Endothelial cell of umbilical vein (primary cell): ENCODE measurements around the gene MT1B. TPM values are rescaled to one million over a fixed set of nuclear protein-coding genes. Genes with fewer than 3 reads are reported as not detected.
A peak's percentile ranks its signal among the peaks of the same experiment; 100 is the strongest.

Source experiments
- BruUV-seq: library from RNA; stranded (reverse); fragments of 400-500 nt; replicated peaks from 2 replicates; lab custom pipeline; 2021; lab: Mats Ljungman, UMichigan
- CTCF ChIA-PET: fragments of 300-600, 350-600 bp; sonication (Branson Sonifier 250); formaldehyde crosslinking; loops from one replicate; lab custom pipeline; 2021; ENCODE audit warnings: antibody characterized with exemption, inconsistent platforms; lab: Charles Lee
- POLR2A ChIA-PET: fragments of 300-600, 350-600 bp; sonication (Branson Sonifier 250); formaldehyde crosslinking; loops from one replicate; lab custom pipeline; 2021; ENCODE audit warnings: antibody characterized with exemption, inconsistent platforms; lab: Charles Lee
- DNase-seq: peaks from one replicate; pipeline ENCODE4 v3.0.0-alpha.2; 2011; ENCODE audit warnings: low read depth, low spot score
- FAIRE-seq: peaks from 2 replicates; lab custom pipeline; 2011; peaks lifted over from hg19 to GRCh38; lab: Jason Lieb, UNC
- H2AFZ ChIP-seq: 2 replicates; pipeline ENCODE4 v1.6.0; 2012; ENCODE audit warnings: low read depth, low read length, control low read depth, inconsistent platforms
- H3K27ac ChIP-seq: 2 replicates; pipeline ENCODE4 v1.5.1; 2011; ENCODE audit warnings: low read depth, mild to moderate bottlenecking, control low read depth, low read length, moderate library complexity; ENCODE audit not compliant: insufficient read depth
- H3K27me3 ChIP-seq, 2 experiments: 2 replicates each; pipeline versions ENCODE4 v1.6.0 to v1.6.1; 2011; ENCODE audit warnings: low read length in 2 of 2, mixed read lengths in 1 of 2; ENCODE audit not compliant: control insufficient read depth in 2 of 2, insufficient read depth in 2 of 2
- H3K36me3 ChIP-seq, 2 experiments: 2 replicates in 1 of 2; 3 replicates in 1 of 2; pipeline ENCODE4 v1.5.1; 2011; ENCODE audit warnings: low read length in 2 of 2, mild to moderate bottlenecking in 1 of 2, moderate library complexity in 1 of 2; ENCODE audit not compliant: control insufficient read depth in 2 of 2, insufficient read depth in 2 of 2; ENCODE audit errors: extremely low read depth in 1 of 2
- H3K4me1 ChIP-seq: 3 replicates; pipeline ENCODE4 v1.5.1; 2011; ENCODE audit warnings: mild to moderate bottlenecking, low read length; ENCODE audit not compliant: control insufficient read depth, insufficient read depth; ENCODE audit errors: extremely low read depth
- H3K4me2 ChIP-seq: 2 replicates; pipeline ENCODE4 v1.6.1; 2011; ENCODE audit warnings: low read length, control low read depth, mixed read lengths; ENCODE audit not compliant: insufficient read depth
- H3K4me3 ChIP-seq, 3 experiments: fragments of 200-600 bp in 1 of 3; sonication (generic), shearing (Covaris generic) in 1 of 3; replicated peaks in 1 of 3; 2 replicates each; pipeline ENCODE4 v1.5.1; 2011 to 2016; ENCODE audit warnings: control low read depth in 3 of 3, low read length in 3 of 3, mild to moderate bottlenecking in 2 of 3, inconsistent platforms in 1 of 3, low read depth in 1 of 3, moderate library complexity in 1 of 3; ENCODE audit not compliant: insufficient read depth in 1 of 3
- H3K79me2 ChIP-seq: 2 replicates; pipeline ENCODE4 v1.6.0; 2012; ENCODE audit warnings: low read length, inconsistent platforms; ENCODE audit not compliant: control insufficient read depth, insufficient read depth
- H3K9ac ChIP-seq: replicated peaks from 2 replicates; pipeline ENCODE3; 2011; ENCODE audit warnings: low read length, control low read depth; ENCODE audit not compliant: insufficient read depth; ENCODE audit errors: extremely low read depth
- H3K9me1 ChIP-seq: replicated peaks from 3 replicates; pipeline ENCODE4 v1.6.0; 2011; ENCODE audit warnings: mild to moderate bottlenecking, low read length; ENCODE audit not compliant: control insufficient read depth, insufficient read depth; ENCODE audit errors: extremely low read depth
- H3K9me3 ChIP-seq: replicated peaks from 2 replicates; pipeline ENCODE4 v1.5.1; 2012; ENCODE audit warnings: low read length, inconsistent platforms; ENCODE audit not compliant: control insufficient read depth, insufficient read depth
- H4K20me1 ChIP-seq: replicated peaks from 2 replicates; pipeline ENCODE3; 2011; ENCODE audit warnings: mild to moderate bottlenecking, low read length; ENCODE audit not compliant: control insufficient read depth, insufficient read depth; ENCODE audit errors: extremely low read depth
- EZH2 ChIP-seq: IDR thresholded peaks from 2 replicates; pipeline ENCODE4 v1.6.1; 2012; ENCODE audit warnings: borderline replicate concordance, low read depth, mild to moderate bottlenecking, moderate library complexity, low read length, inconsistent platforms; ENCODE audit not compliant: severe bottlenecking
- FOS ChIP-seq: IDR thresholded peaks from 2 replicates; pipeline ENCODE4 v1.6.1; 2011; ENCODE audit warnings: mild to moderate bottlenecking, low read length, moderate library complexity, borderline replicate concordance; ENCODE audit not compliant: insufficient read depth
- GATA2 ChIP-seq: IDR thresholded peaks from 2 replicates; pipeline ENCODE4 v1.7.0; 2011; ENCODE audit warnings: low read depth, mild to moderate bottlenecking, moderate library complexity, mixed read lengths, low read length; ENCODE audit not compliant: insufficient read length, insufficient read depth
- JUN ChIP-seq: IDR thresholded peaks from 2 replicates; pipeline ENCODE4 v1.6.1; 2011; ENCODE audit warnings: borderline replicate concordance, low read depth; ENCODE audit not compliant: insufficient read length, insufficient read depth
- MYC ChIP-seq: IDR thresholded peaks from one replicate; pipeline ENCODE4 v1.6.1; 2011; ENCODE audit warnings: mild to moderate bottlenecking, low read depth, low read length
- POLR2A ChIP-seq: IDR thresholded peaks from 2 replicates; pipeline ENCODE4 v1.6.1; 2012; ENCODE audit warnings: low read depth, mild to moderate bottlenecking, control low read depth, low read length
- POLR2AphosphoS5 ChIP-seq: IDR thresholded peaks from 2 replicates; pipeline ENCODE4 v1.6.1; 2012; ENCODE audit warnings: low read depth, mild to moderate bottlenecking, control low read depth, low read length, moderate library complexity; ENCODE audit not compliant: insufficient read depth
- dilution Hi-C: fragments of 300-500 bp; cut with MboI; formaldehyde crosslinking; loops from one replicate; pipeline ENCODE4 v1.15.0; 2019; ENCODE audit warnings: low sequenced_read_pairs; ENCODE audit not compliant: extremely low pct_ligation_motif_present
- intact Hi-C: fragments of 100-400 bp; cut with micrococcal nuclease; formaldehyde crosslinking; loops from one replicate; pipeline ENCODE4 v1.10.0; 2022
- polyA plus RNA-seq, 4 experiments: library from polyadenylated mRNA; depleted of rRNA in 3 of 4; stranded (reverse) in 3 of 4; unstranded in 1 of 4; fragments of >200 nt; gene quantifications; 2 replicates each; pipeline versions ENCODE4 v1.2.1 to v1.2.3, GENCODE V29; 2011 to 2012; ENCODE audit warnings: missing spikeins in 1 of 4
- total RNA-seq: library from RNA; stranded (reverse); gene quantifications from 2 replicates; pipeline ENCODE4 v1.2.3, GENCODE V29; 2021
- TF ChIP-seq, protein P1 (sequence below), 2 donors: IDR thresholded peaks; 1 replicate in 1 of 2; 2 replicates in 1 of 2; pipeline ENCODE4 v1.5.1; 2011; ENCODE audit warnings: low read length in 2 of 2, mild to moderate bottlenecking in 2 of 2, moderate library complexity in 2 of 2, control low read depth in 1 of 2, inconsistent platforms in 1 of 2, low read depth in 1 of 2; ENCODE audit not compliant: insufficient read depth in 1 of 2; ENCODE audit errors: extremely low read depth in 1 of 2
- TF ChIP-seq, protein P2 (sequence below): IDR thresholded peaks from 2 replicates; pipeline ENCODE4 v1.6.1; 2011; ENCODE audit not compliant: insufficient read depth, insufficient read length

The MT1B gene
- total and polyA plus RNA-seq, 2 donors (not counting 3 experiments of a cell fraction or from before 2014, with no cell fraction given), result not detected

DNA sequence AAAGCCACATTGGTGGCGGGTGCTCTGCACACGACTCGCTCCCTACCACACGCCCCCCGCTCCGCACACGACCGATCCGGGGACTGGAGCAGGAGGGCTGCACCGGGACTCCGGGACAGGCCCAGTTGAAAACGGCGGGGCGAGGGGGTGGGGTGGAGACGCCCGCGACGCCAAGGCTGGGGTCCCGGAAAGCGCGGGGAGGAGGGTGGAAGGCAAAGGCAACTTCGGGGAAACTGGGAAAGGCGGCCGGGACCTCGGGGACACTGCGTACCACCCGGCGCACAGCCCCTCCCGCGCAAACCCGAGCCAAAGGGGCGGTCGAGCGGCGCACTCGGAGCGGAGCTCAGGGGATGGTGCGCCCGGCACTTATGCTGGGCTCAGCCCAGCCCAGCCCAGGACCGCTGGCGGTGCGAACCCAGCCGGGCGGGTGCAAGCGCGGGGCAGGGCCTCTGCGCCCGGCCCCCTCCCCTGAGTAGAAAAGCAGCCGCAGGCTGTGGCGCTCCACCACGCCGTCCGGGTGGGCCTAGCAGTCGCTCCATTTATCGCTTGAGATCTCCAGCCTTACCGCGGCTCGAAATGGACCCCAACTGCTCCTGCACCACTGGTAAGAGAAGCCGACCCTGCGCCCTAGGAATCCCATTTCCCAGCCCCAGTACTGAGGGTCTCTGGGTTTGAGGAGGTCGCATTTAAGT is 19.4 kb upstream of the MT1B start, which contains the start of gene MT1M:
TSS of gene MT1M (plus strand) at position 504 of the 692 bp plus-strand sequence. CDS start at position 577, 73 bp downstream.
- TF ChIP-seq GATA2 (no peak), EZH2 (no peak), POLR2AphosphoS5 (no peak), POLR2A (no peak), FOS (no peak), MYC (no peak), JUN (no peak)
- TF ChIP-seq, protein P1, sequence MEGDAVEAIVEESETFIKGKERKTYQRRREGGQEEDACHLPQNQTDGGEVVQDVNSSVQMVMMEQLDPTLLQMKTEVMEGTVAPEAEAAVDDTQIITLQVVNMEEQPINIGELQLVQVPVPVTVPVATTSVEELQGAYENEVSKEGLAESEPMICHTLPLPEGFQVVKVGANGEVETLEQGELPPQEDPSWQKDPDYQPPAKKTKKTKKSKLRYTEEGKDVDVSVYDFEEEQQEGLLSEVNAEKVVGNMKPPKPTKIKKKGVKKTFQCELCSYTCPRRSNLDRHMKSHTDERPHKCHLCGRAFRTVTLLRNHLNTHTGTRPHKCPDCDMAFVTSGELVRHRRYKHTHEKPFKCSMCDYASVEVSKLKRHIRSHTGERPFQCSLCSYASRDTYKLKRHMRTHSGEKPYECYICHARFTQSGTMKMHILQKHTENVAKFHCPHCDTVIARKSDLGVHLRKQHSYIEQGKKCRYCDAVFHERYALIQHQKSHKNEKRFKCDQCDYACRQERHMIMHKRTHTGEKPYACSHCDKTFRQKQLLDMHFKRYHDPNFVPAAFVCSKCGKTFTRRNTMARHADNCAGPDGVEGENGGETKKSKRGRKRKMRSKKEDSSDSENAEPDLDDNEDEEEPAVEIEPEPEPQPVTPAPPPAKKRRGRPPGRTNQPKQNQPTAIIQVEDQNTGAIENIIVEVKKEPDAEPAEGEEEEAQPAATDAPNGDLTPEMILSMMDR (IDR thresholded peaks at IDR 0.05; ENCODE audit: extremely low read depth in 1 of 2, insufficient read depth in 1 of 2, low read depth in 1 of 2, low read length in 2 of 2), result no peak
- TF ChIP-seq, protein P2, sequence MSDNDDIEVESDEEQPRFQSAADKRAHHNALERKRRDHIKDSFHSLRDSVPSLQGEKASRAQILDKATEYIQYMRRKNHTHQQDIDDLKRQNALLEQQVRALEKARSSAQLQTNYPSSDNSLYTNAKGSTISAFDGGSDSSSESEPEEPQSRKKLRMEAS, result no peak
- Histone ChIP-seq H2AFZ (peak within 1 kb of the TSS; percentile 61), H3K4me2 (peak within 1 kb of the TSS; percentile 83), H3K9me1 (no peaks in the 10 kb centered on the region), H3K27me3 (peaks cover 28 to 32% of the 10 kb centered on the region in 2 experiments), H3K9me3 (no peaks in the 10 kb centered on the region), H3K79me2 (no peaks in the 10 kb centered on the region), H3K9ac (peak within 1 kb of the TSS; percentile 2), H3K4me1 (peaks cover 16% of the 10 kb centered on the region), H3K4me3 (peak within 1 kb of the TSS; percentile 25 to 42 (median 31)), H3K27ac (no peak within 1 kb of the TSS), H3K36me3 (no peaks in the 10 kb centered on the region), H4K20me1 (no peaks in the 10 kb centered on the region)
- dilution Hi-C loops (no loop called here), intact Hi-C loops (no loop called here)
- FAIRE-seq, result peak; percentile 52
- BruUV-seq, result no TSS peak
- POLR2A ChIA-PET, result no interaction called here
- CTCF ChIA-PET, result interaction anchor here (1.0 to 2.5 kb wide), 3 partner anchors 29 to 40 kb away, joined by 3 to 14 read pairs (median 6); no protein-coding TSS in a partner anchor
- DNase-seq, result no peak
